Measurements from ENCODE around the gene NEK1.

- TF ChIP-seq POLR2A (IDR thresholded peaks at IDR 0.05) (no peak), CTCF (IDR thresholded peaks at IDR 0.05) (no peak)
Observed at GRCh38 chr4:169658196-169658595, 45.8 kb upstream of the NEK1 start.
